IPS-18a (cell line): ENCODE data around the gene MTOR.
"Not testable (repeated sequence)": the region's sequence is repeated elsewhere in the genome, so short reads cannot be mapped to it uniquely, and the experiment has no call there.

Source experiments
- H3K27ac ChIP-seq: one replicate; pipeline ENCODE4 v1.5.1; 2013; ENCODE audit warnings: low read length
- H3K27me3 ChIP-seq: one replicate; pipeline ENCODE4 v1.6.1; 2013; ENCODE audit warnings: mild to moderate bottlenecking, low read length; ENCODE audit not compliant: control insufficient read depth, insufficient read depth
- H3K36me3 ChIP-seq: one replicate; pipeline ENCODE4 v1.6.1; 2013; ENCODE audit warnings: low read depth, low read length; ENCODE audit not compliant: control insufficient read depth
- H3K4me1 ChIP-seq: one replicate; pipeline ENCODE4 v1.6.1; 2013; ENCODE audit warnings: low read depth, low read length; ENCODE audit not compliant: control insufficient read depth
- H3K4me3 ChIP-seq: one replicate; pipeline ENCODE4 v1.5.1; 2013; ENCODE audit warnings: low read length
- H3K9ac ChIP-seq: one replicate; pipeline ENCODE4 v1.6.1; 2013; ENCODE audit warnings: mild to moderate bottlenecking, low read length, moderate library complexity
- H3K9me3 ChIP-seq: one replicate; pipeline ENCODE4 v1.6.1; 2013; ENCODE audit warnings: low read depth, low read length; ENCODE audit not compliant: control insufficient read depth

Gene MTOR

DNA sequence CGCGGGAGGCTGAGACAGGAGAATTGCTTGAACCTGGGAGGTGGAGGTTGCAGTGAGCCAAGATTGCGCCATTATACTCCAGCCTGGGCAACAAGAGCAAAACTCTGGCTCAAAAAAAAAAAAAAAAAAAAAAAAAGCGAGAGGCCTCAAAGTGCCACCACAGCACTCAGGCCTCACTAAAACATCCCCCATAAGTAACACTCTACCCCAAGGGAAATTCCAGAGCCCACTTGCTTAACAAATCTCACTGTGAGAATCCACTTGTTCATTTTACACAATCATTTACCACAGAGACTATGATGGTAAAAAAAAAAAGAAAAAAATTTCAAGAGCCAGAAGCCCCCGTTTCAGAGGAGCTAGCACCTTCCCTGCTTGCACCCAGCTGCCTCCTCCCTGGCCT is 136.4 kb downstream of the MTOR start:
- no peak overlapping the region for H3K9ac ChIP-seq
- no peaks in the 10 kb centered on the region for H3K27me3 ChIP-seq
- peaks cover 78% of the 10 kb centered on the region for H3K36me3 ChIP-seq
- no peak overlapping the region for H3K4me3 ChIP-seq
- no peaks in the 10 kb centered on the region for H3K4me1 ChIP-seq
- H3K9me3 ChIP-seq = no peaks in the 10 kb centered on the region
- no peak overlapping the region for H3K27ac ChIP-seq

DNA sequence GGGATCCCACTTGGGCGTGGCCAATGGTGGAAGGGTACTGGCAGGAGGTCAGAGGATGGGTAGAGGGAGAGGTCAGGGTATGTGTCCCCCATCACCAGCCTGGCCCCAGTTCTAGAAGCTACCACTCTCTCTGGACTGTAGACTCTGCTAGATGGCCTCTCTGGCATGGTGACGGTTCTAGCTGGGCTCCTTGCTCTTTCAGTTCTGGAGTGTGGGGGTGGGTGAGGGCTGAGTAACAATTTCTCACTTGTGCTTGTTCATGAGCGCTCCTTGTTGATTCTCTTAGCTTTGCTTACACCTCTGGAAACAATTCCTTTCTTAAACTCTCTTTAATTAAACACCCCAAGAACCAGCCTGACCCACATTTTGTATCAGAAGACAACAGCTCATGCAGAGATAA is 137.4 kb downstream of the MTOR start:
- H3K9me3 ChIP-seq = no peaks in the 10 kb centered on the region
- no peaks in the 10 kb centered on the region for H3K4me1 ChIP-seq
- H3K9ac ChIP-seq = no peak overlapping the region
- no peak overlapping the region for H3K4me3 ChIP-seq
- no peak overlapping the region for H3K27ac ChIP-seq
- peaks cover 69% of the 10 kb centered on the region for H3K36me3 ChIP-seq
- H3K27me3 ChIP-seq = no peaks in the 10 kb centered on the region

DNA sequence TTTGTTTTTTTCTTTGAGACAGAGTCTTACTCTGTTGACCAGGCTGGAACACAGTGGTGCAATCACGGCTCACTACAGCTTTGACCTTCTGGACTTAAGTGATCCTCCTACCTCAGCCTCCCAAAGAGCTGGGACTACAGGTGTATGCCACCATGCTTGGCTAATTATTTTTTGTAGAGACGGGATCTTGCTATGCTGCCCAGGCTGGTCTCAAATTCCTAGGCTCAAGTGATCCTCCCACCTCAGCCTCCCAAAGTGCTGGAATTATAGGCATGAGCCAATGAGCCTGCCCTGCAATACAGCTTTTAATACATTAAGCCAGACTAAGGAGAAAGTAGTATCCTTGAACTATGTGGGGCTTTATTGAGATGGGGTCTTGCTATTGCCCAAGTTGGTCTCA is 146.0 kb downstream of the MTOR start:
- no peaks in the 10 kb centered on the region for H3K9me3 ChIP-seq
- no peak overlapping the region for H3K27ac ChIP-seq
- no peaks in the 10 kb centered on the region for H3K4me1 ChIP-seq
- H3K27me3 ChIP-seq = no peaks in the 10 kb centered on the region
- peaks cover 51% of the 10 kb centered on the region for H3K36me3 ChIP-seq
- no peak overlapping the region for H3K9ac ChIP-seq
- no peak overlapping the region for H3K4me3 ChIP-seq

DNA sequence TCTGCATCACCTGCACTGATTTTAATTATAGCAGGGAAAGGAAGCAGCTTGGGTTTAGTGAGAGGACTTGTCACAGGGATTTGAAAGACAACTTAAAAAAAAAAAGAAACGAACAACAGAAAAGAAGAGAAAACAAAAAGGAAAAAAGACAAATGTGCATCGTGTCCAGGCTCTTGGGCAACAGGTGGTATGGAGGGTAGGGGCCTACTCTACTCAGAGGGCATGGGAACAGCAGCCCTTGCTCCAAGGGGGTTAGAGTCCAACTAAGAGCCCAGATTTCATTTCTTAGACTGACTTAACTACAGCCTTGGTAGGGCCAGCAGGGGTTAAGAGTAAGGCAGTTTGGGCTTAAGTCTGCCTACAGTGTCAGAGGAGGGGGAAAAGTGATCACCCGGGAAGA is 147.4 kb downstream of the MTOR start:
- Histone ChIP-seq H3K36me3 (peaks cover 46% of the 10 kb centered on the region), H3K9ac (no peak overlapping the region), H3K27ac (no peak overlapping the region), H3K27me3 (no peaks in the 10 kb centered on the region), H3K4me3 (no peak overlapping the region), H3K4me1 (no peaks in the 10 kb centered on the region), H3K9me3 (no peaks in the 10 kb centered on the region)

DNA sequence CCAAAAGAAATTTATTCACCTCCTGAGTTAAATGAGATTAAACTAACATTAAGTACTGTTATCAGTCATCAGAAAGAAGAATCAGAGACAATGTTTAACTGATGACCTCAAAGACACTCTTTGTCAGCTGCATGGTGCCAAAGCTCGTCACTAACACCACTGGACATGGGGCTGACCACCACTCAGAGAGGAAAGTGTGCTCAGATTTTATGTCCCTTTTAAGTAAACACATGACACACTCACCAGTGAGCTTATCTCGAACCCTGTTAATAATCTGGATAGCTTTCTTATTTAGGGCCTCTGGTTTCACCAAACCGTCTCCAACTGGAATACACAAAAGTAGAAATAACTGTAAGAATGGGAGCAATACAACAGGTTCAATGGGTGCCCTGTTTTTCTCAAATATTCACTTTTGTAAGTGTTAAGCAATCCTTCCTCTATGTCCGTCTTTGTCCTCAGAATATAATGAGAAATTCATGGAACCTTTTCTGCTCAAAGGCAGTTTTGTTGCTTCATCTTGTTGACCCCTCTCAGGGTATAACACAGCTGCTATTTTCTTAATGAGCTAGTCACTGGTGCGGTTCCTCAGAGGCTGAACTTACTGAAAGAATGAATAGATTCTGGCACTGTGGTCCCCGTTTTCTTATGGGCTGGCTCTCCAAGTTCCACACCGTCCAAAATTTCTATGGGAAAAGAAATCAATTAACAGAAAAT is 153.1 kb downstream of the MTOR start:
- Histone ChIP-seq H3K27ac (no peak overlapping the region), H3K9me3 (no peaks in the 10 kb centered on the region), H3K4me3 (no peak overlapping the region), H3K36me3 (peaks cover 58% of the 10 kb centered on the region), H3K9ac (no peak overlapping the region), H3K4me1 (no peaks in the 10 kb centered on the region), H3K27me3 (no peaks in the 10 kb centered on the region)

DNA sequence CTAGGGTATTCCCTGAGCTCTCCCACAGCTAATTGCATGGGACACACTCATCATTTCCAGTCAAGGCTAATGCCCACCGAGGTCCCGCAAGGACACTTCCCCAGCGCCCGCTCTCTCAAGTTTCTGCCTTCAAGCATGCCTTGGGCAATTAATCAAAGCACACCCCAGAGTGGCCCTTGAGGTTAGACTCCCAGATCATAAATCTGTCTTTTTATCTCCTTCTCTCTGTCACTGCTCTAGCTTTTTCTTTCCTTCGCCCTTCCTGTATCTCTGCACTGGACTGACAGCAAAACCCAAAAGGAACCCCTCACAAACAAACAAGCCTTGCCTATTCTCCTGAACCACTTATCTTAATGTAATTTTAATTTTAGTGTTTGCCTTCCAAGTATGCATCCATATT is 154.8 kb downstream of the MTOR start:
- peaks cover 44% of the 10 kb centered on the region for H3K36me3 ChIP-seq
- H3K9me3 ChIP-seq = no peaks in the 10 kb centered on the region
- no peaks in the 10 kb centered on the region for H3K27me3 ChIP-seq
- H3K4me1 ChIP-seq = no peaks in the 10 kb centered on the region
- H3K9ac ChIP-seq = no peak overlapping the region
- no peak overlapping the region for H3K4me3 ChIP-seq
- no peak overlapping the region for H3K27ac ChIP-seq

DNA sequence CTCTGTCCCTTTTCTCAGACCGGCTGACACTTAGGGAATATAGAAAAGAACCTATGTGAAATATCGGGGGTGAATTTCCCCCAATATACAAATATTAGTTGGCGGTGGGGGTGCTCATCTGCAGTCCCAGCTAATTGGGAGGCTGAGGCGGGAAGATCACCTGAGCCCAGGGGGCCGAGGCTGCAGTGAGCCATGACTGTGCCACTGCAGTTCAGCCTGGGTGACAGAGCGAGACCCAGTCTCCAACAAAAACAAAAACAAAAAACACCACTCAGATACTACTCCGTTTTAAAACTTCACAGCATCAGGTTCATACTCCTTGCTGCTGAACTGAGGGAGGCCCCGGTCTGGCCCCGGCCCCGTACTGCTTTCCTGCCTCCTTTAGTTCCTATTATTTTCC is 156.8 kb downstream of the MTOR start:
- no peak overlapping the region for H3K27ac ChIP-seq
- no peak overlapping the region for H3K9ac ChIP-seq
- H3K4me3 ChIP-seq = no peak overlapping the region
- no peaks in the 10 kb centered on the region for H3K27me3 ChIP-seq
- H3K4me1 ChIP-seq = no peaks in the 10 kb centered on the region
- H3K9me3 ChIP-seq = no peaks in the 10 kb centered on the region
- peaks cover 37% of the 10 kb centered on the region for H3K36me3 ChIP-seq

DNA sequence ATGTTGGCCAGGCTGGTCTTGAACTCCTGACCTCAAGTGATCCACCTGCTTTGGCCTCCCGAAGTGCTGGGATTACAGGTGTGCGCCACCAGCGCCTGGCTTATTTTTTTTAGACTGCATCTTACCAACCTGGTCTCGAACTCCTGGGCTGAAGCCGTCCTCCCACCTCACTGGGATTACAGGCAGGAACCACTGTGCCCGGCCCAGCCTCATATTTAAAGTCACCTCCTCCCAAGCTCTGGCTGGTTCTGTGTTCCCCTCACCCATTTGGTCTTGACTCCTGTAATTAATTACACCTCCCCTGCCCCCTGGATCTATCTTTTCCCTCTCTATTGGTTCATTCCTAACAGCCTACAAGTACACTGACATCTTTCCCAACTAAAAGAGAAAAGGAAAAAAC is 161.0 kb downstream of the MTOR start:
- Histone ChIP-seq H3K27ac (no peak overlapping the region), H3K36me3 (peaks cover 21% of the 10 kb centered on the region), H3K9me3 (no peaks in the 10 kb centered on the region), H3K9ac (no peak overlapping the region), H3K27me3 (no peaks in the 10 kb centered on the region), H3K4me3 (no peak overlapping the region), H3K4me1 (peaks cover 6% of the 10 kb centered on the region)

DNA sequence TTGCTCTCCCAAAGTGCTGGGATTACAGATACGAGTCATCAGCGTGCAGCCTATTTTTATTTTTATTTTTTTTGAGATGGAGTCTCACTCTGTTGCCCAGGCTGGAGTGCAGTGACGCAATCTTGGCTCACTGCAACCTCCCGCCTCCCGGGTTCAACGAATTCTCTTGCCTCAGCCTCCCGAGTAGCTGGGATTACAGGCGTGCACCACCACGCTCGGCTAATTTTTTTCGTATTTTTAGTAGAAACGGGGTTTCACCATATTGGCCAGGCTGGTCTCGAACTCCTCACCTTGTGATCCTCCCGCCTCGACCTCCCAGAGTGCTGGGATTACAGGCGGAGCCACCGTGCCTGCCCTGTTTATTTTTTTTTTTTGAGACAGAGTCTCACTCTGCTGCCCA is 161.5 kb downstream of the MTOR start:
- H3K4me1 ChIP-seq, H3K9ac ChIP-seq, H3K27me3 ChIP-seq, H3K4me3 ChIP-seq, H3K27ac ChIP-seq, H3K9me3 ChIP-seq: not testable (repeated sequence)
- peaks cover 21% of the 10 kb centered on the region for H3K36me3 ChIP-seq

DNA sequence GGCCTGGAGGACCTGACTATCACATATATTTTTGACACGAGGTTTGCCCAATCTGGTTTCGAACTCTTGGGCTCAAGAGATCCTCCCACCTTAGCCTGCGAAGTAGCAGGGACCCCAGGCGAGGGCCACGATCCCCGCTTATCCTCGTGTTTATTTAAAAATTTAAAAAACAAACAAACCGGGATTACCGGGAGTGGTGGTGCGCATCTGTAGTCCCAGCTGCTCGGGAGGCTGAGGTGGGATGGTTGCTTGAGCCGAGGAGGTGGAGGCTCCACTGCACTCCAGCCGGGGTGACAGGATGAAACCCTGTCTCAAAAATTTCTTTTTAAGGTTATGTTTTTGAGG is 162.2 kb downstream of the MTOR start:
- H3K27ac ChIP-seq = no peak overlapping the region
- H3K4me3 ChIP-seq = peak overlapping the region; percentile 96
- H3K27me3 ChIP-seq = no peaks in the 10 kb centered on the region
- no peaks in the 10 kb centered on the region for H3K9me3 ChIP-seq
- H3K36me3 ChIP-seq = peaks cover 26% of the 10 kb centered on the region
- peak overlapping the region; percentile 97 for H3K9ac ChIP-seq
- peaks cover 6% of the 10 kb centered on the region for H3K4me1 ChIP-seq

DNA sequence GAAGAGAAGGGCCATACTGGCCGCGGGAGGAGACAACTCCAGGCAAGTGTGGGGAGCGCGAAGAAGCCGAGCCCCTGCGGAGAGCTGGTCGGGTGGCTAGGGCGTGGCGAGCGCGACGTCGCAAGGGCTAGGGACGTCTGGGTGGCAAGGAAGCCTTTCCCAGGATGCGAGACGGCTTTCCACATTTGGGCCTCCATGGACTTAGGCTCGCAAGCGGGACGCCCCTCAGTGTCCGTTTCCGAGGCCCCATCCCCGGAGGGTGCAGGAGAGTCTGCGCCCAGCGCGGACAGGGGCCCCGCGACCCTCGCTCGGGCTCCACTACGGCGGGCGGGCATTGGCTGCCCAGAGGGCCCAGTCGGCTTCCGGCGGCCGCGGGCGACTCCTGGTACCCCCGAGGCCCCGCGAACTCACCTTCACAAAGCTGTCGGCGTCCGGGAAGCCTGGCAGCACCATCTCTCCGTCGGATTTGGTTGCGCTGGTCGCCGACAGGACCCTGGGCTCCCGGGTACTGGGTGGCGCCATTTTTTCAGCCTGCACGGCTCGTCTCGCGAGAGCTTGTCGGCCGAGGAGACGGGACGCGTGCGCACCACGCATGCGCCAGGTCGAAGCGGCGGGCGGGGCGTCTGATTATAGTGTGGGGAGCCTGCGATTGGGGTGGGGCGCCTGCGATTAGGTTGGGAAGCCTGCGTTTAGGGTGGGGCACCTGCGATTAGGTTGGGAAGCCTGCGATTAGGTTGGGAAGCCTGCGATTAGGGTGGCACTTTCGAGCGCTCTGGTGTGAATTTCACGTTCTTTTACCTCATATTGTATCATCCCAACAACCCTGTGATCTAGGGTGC is 162.8 kb downstream of the MTOR start, which contains the start of gene EXOSC10:
TSS of gene EXOSC10 (minus strand) at position 560 of the 839 bp plus-strand sequence. CDS start at position 522, 38 bp downstream.
- Histone ChIP-seq H3K27me3 (no peaks in the 10 kb centered on the region), H3K4me3 (peak within 1 kb of the TSS; percentile 96), H3K27ac (peak within 1 kb of the TSS; percentile 78), H3K9ac (peak within 1 kb of the TSS; percentile 97), H3K9me3 (no peaks in the 10 kb centered on the region), H3K4me1 (peaks cover 6% of the 10 kb centered on the region), H3K36me3 (peaks cover 32% of the 10 kb centered on the region)

DNA sequence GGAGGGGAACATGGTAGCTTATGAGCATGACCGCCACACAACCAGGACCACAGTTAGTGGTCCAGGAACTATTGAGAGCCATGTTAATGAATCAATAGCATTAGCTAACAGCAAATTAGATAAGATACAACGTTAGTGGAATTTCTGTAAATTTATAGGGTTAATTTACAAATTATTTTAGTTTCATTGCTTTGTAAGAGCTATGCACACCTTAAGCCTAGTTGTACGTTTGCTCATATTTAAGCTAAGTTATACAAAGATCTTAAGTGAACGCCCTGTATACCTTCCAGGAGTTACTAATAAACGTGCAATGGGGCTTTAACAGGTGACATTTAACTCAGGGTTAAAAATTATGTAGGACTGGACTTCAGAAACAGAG is 163.4 kb downstream of the MTOR start:
- Histone ChIP-seq H3K27me3 (no peaks in the 10 kb centered on the region), H3K9me3 (no peaks in the 10 kb centered on the region), H3K4me3 (peak overlapping the region; percentile 96), H3K9ac (peak overlapping the region; percentile 97), H3K36me3 (peaks cover 37% of the 10 kb centered on the region), H3K4me1 (peaks cover 6% of the 10 kb centered on the region), H3K27ac (peak overlapping the region; percentile 78)
